ENCODE measurements around the gene TMEM253.

The TMEM253 gene

GRCh38 chr14:21073921-21074320 is 26.9 kb upstream of the TMEM253 start:
- H3K9ac ChIP-seq (ENCODE audit: low read depth, low read length), result no peak overlapping the region
- peaks cover 8% of the 10 kb centered on the region for H3K4me1 ChIP-seq (ENCODE audit: control insufficient read depth, insufficient read depth, low read length)
- no peaks in the 10 kb centered on the region for H3K9me3 ChIP-seq (ENCODE audit: control insufficient read depth, insufficient read depth, low read length)
- H3K4me3 ChIP-seq (ENCODE audit: low read depth, low read length), result no peak overlapping the region
- peaks cover 12% of the 10 kb centered on the region for H3K36me3 ChIP-seq (ENCODE audit: control insufficient read depth, insufficient read depth, low read length)
- peaks cover 17% of the 10 kb centered on the region for H3K27me3 ChIP-seq (ENCODE audit: control insufficient read depth, insufficient read depth, low read length)

GRCh38 chr14:21074398-21075272 is 26.2 kb upstream of the TMEM253 start:
- Histone ChIP-seq H3K9ac (ENCODE audit: low read depth, low read length) (no peak overlapping the region), H3K27me3 (ENCODE audit: control insufficient read depth, insufficient read depth, low read length) (peaks cover 17% of the 10 kb centered on the region), H3K4me1 (ENCODE audit: control insufficient read depth, insufficient read depth, low read length) (peaks cover 8% of the 10 kb centered on the region), H3K36me3 (ENCODE audit: control insufficient read depth, insufficient read depth, low read length) (peaks cover 16% of the 10 kb centered on the region), H3K4me3 (ENCODE audit: low read depth, low read length) (no peak overlapping the region), H3K9me3 (ENCODE audit: control insufficient read depth, insufficient read depth, low read length) (no peaks in the 10 kb centered on the region)

DNA sequence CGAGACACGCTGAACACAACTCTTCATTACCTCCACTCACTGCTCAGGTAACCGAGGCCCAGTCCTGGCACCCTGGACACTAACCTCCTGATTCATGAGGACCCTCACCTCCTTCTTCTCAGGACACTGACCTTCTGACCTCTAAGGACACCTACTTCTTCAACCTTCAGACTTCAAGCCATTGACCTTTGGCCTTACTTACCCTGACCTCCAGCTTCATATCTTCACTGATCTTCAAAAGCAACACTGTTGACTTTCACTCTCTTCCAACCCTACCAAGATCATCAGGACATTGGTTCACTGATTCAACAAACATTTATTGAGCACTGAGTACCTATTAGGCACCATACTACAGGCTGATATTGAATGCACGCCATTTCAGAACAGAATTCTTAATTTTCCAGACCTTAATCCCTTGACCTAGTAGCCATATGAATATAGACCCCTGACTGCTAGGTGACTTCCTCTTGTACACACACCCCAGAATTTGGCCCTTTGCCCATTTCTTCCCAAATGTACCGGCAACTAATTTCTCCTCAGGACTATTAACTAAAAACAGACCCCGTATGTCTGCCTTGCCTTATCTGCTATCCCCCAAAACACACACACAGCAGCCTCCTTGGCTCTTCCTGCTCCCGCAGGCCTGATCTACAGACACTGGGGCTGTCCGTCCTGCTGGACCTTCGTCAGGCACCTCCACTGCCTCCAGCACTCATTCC is 25.0 kb upstream of the TMEM253 start:
- Histone ChIP-seq H3K9me3 (ENCODE audit: control insufficient read depth, insufficient read depth, low read length) (no peaks in the 10 kb centered on the region), H3K9ac (ENCODE audit: low read depth, low read length) (no peak overlapping the region), H3K4me3 (ENCODE audit: low read depth, low read length) (no peak overlapping the region), H3K36me3 (ENCODE audit: control insufficient read depth, insufficient read depth, low read length) (peaks cover 19% of the 10 kb centered on the region), H3K27me3 (ENCODE audit: control insufficient read depth, insufficient read depth, low read length) (peaks cover 17% of the 10 kb centered on the region), H3K4me1 (ENCODE audit: control insufficient read depth, insufficient read depth, low read length) (peaks cover 8% of the 10 kb centered on the region)

DNA sequence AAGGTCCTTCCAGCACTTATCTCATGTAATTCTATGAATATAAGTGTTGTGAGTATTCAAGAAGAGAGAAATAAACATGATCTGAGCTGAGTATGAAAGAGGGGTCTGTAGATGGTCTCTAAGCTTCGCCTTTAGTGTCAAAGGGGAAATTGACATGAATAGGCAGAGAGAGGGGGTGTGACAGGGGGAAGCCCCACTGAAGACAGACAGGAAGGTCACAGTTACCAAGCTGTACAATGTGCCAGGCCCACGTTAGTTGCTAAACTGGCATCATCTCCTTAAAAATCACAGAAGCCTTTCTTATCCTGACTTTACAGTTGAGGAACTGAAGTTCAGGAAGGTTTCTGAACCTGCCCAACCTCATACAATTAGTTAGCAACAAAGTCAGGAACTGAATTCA is 23.2 kb upstream of the TMEM253 start:
- H3K27me3 ChIP-seq (ENCODE audit: control insufficient read depth, insufficient read depth, low read length), result peaks cover 7% of the 10 kb centered on the region
- peaks cover 24% of the 10 kb centered on the region for H3K36me3 ChIP-seq (ENCODE audit: control insufficient read depth, insufficient read depth, low read length)

GRCh38 chr14:21078287-21078686 is 22.6 kb upstream of the TMEM253 start:
- no peaks in the 10 kb centered on the region for H3K4me1 ChIP-seq (ENCODE audit: control insufficient read depth, insufficient read depth, low read length)
- H3K4me3 ChIP-seq (ENCODE audit: low read depth, low read length), result no peak overlapping the region
- no peaks in the 10 kb centered on the region for H3K9me3 ChIP-seq (ENCODE audit: control insufficient read depth, insufficient read depth, low read length)
- peaks cover 1% of the 10 kb centered on the region for H3K27me3 ChIP-seq (ENCODE audit: control insufficient read depth, insufficient read depth, low read length)
- peaks cover 24% of the 10 kb centered on the region for H3K36me3 ChIP-seq (ENCODE audit: control insufficient read depth, insufficient read depth, low read length)
- H3K9ac ChIP-seq (ENCODE audit: low read depth, low read length), result no peak overlapping the region

More for the DNA sequence above, 23.2 kb upstream of the TMEM253 start:
- no peak overlapping the region for H3K4me3 ChIP-seq (ENCODE audit: low read depth, low read length)
- H3K9me3 ChIP-seq (ENCODE audit: control insufficient read depth, insufficient read depth, low read length), result no peaks in the 10 kb centered on the region
- no peak overlapping the region for H3K9ac ChIP-seq (ENCODE audit: low read depth, low read length)
- H3K4me1 ChIP-seq (ENCODE audit: control insufficient read depth, insufficient read depth, low read length), result no peaks in the 10 kb centered on the region

DNA sequence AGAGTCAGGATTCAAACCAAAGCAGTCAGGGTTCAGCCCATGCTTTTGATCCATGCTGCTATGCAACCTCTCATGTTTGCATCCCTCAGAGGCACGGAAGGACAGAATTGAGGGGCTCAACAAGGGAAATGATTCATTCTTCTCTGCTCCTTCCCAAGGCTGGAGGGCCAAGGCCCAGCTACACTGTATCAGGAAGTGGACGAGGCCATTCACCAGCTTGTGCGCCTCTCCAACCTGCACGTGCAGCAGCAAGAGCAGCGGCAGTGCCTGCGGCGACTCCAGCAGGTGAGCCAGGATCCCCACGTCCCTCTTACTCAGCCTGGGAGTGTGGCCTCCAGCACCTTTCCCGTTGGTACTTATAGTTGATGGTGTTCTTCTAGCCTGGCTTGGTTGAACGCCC is 22.1 kb upstream of the TMEM253 start:
- no peak overlapping the region for H3K9ac ChIP-seq (ENCODE audit: low read depth, low read length)
- H3K4me3 ChIP-seq (ENCODE audit: low read depth, low read length), result no peak overlapping the region
- H3K4me1 ChIP-seq (ENCODE audit: control insufficient read depth, insufficient read depth, low read length), result no peaks in the 10 kb centered on the region
- peaks cover 24% of the 10 kb centered on the region for H3K36me3 ChIP-seq (ENCODE audit: control insufficient read depth, insufficient read depth, low read length)
- no peaks in the 10 kb centered on the region for H3K9me3 ChIP-seq (ENCODE audit: control insufficient read depth, insufficient read depth, low read length)
- H3K27me3 ChIP-seq (ENCODE audit: control insufficient read depth, insufficient read depth, low read length), result no peaks in the 10 kb centered on the region

- Histone ChIP-seq H3K36me3 (ENCODE audit: control insufficient read depth, insufficient read depth, low read length) (peaks cover 19% of the 10 kb centered on the region), H3K27me3 (ENCODE audit: control insufficient read depth, insufficient read depth, low read length) (no peaks in the 10 kb centered on the region), H3K4me3 (ENCODE audit: low read depth, low read length) (no peak overlapping the region), H3K4me1 (ENCODE audit: control insufficient read depth, insufficient read depth, low read length) (no peaks in the 10 kb centered on the region), H3K9me3 (ENCODE audit: control insufficient read depth, insufficient read depth, low read length) (no peaks in the 10 kb centered on the region), H3K9ac (ENCODE audit: low read depth, low read length) (no peak overlapping the region)
Observed at GRCh38 chr14:21081521-21082142, 19.2 kb upstream of the TMEM253 start.

- Histone ChIP-seq H3K9me3 (ENCODE audit: control insufficient read depth, insufficient read depth, low read length) (no peaks in the 10 kb centered on the region), H3K9ac (ENCODE audit: low read depth, low read length) (no peak overlapping the region), H3K4me1 (ENCODE audit: control insufficient read depth, insufficient read depth, low read length) (peaks cover 3% of the 10 kb centered on the region), H3K36me3 (ENCODE audit: control insufficient read depth, insufficient read depth, low read length) (peaks cover 22% of the 10 kb centered on the region), H3K4me3 (ENCODE audit: low read depth, low read length) (no peak overlapping the region), H3K27me3 (ENCODE audit: control insufficient read depth, insufficient read depth, low read length) (no peaks in the 10 kb centered on the region)
Observed at GRCh38 chr14:21083565-21084325, 17.1 kb upstream of the TMEM253 start.

DNA sequence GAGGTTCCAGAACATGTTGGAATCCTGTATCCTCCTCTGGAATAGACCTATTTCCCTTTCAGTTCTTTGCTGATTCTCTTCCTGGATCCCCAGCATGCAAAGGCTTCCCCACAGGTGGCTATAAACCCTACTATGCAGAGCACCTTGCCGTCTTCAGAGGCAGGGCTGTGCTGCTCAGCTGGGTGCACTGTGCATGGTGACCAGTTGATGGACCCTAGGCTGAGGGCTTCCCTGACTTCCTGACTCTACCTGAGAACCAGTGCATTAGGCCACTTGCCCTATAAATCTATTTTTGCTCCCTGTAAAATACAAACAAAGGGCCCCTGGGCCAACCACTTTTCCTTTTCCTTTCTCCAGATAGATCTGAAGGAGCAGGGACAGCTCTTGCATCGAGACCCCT is 16.5 kb upstream of the TMEM253 start:
- Histone ChIP-seq H3K9me3 (ENCODE audit: control insufficient read depth, insufficient read depth, low read length) (no peaks in the 10 kb centered on the region), H3K4me3 (ENCODE audit: low read depth, low read length) (no peak overlapping the region), H3K9ac (ENCODE audit: low read depth, low read length) (no peak overlapping the region), H3K4me1 (ENCODE audit: control insufficient read depth, insufficient read depth, low read length) (peaks cover 3% of the 10 kb centered on the region), H3K27me3 (ENCODE audit: control insufficient read depth, insufficient read depth, low read length) (no peaks in the 10 kb centered on the region), H3K36me3 (ENCODE audit: control insufficient read depth, insufficient read depth, low read length) (peaks cover 19% of the 10 kb centered on the region)

DNA sequence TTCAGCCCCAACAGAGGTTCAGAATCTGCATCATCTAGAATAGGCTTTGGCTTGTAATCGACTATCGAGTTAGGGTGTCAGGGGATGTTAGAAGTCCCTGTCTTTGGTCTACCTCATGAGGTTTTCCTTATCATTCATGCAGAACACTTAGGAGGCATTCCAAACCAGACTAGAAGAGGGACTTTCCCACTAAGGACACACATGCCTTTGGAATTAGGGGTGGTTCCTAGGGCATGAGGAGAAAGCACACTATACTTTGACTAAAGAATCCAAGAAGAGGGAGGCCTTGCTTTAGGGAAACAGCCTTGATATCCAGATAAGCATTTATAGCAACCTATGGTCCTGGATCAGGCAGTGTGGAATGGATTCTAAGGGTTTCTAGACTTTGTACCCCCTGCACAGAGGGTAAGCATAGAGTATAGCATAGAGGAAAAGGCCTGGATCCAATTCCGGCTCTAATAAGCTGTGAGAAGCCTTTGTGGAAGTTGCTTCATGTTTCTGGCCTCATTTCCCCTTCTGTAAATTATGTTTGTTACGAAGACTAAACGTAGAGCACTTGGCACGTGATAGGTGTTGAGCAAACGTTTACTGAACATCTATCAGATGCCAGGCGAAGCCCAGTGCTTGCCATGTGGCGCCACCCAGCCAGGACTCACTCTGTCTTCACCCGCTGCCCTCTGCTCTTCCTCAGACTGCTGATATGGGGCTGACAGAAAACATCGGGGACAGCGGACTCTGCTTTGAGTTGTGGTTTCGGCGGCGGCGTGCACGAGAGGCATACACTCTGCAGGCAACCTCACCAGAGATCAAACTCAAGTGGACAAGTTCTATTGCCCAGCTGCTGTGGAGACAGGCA is 15.6 kb upstream of the TMEM253 start:
- H3K4me1 ChIP-seq (ENCODE audit: control insufficient read depth, insufficient read depth, low read length), result peaks cover 3% of the 10 kb centered on the region

More for the DNA sequence above, 15.6 kb upstream of the TMEM253 start:
- Histone ChIP-seq H3K9me3 (ENCODE audit: control insufficient read depth, insufficient read depth, low read length) (no peaks in the 10 kb centered on the region), H3K4me3 (ENCODE audit: low read depth, low read length) (no peak overlapping the region), H3K27me3 (ENCODE audit: control insufficient read depth, insufficient read depth, low read length) (no peaks in the 10 kb centered on the region), H3K9ac (ENCODE audit: low read depth, low read length) (no peak overlapping the region), H3K36me3 (ENCODE audit: control insufficient read depth, insufficient read depth, low read length) (peaks cover 23% of the 10 kb centered on the region)

Data from iPS-15b (cell line).